HG02763 (cell line): ENCODE results near the gene RAB26.
"Not testable (repeated sequence)": the region's sequence is repeated elsewhere in the genome, so short reads cannot be mapped to it uniquely, and the experiment has no call there.

ENCODE experiments used
- ATAC-seq: cut with Tn5 transposase; IDR thresholded peaks from one replicate; pipeline ENCODE4 v1.9.1; 2021; ENCODE audit warnings: mild to moderate bottlenecking, moderate library complexity; ENCODE audit not compliant: unreplicated experiment

The RAB26 gene

GRCh38 chr16:2195322-2196161, 47.1 kb downstream of the RAB26 start:
- ATAC-seq, result no peak

- no peak for ATAC-seq
Observed at GRCh38 chr16:2196162-2196980, 47.9 kb downstream of the RAB26 start, which contains the start of gene CASKIN1. Gene CASKIN1, minus strand, starts transcription at chr16:2196605. Its CDS starts 173 bp downstream, at chr16:2196432.

DNA sequence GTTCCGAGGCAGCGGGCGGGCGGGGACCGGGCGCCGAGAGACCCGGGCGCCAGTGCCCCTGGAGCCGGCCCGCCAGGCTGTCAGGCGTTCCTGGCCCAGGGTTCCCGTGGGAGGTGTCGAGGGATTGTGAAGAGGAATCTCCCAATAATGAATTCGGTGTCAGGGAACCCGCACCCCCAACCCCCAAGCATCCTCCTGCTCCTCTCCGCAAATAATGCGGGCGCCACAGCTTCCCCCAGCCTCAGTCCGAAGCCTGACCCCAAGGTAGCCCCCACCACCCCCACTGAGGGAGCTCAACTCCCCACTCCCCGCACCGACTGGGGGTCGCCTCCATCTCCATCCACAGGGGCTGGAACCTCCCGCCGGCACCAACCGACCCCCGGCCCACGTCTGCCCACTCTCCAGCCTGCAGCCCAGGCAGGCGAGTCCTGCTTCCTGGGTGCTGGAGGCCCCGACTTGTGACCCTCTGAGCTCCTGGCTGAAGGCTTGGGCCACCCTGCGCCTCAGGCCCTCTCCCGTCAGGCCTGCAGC, 48.6 kb downstream of the RAB26 start:
- ATAC-seq, result no peak

DNA sequence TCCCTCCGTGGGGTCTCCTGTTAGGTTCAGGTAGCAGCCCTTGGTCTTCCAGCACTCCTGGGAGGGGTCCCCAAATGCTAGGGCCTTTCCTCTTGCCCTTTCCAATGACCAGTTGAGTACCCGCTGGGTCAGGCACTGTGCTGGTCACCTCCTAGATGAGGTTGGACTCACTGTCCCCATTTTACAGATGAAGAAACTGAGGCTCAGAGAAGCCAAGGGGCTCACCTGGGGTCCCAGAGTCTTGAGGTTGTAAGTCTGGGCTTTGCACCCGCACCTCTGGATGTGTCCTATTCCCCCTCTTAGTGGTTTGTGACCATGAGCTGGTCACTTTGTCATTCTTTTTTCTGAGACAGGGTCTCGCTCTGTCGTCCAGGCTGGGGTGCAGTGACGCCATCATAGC, 49.3 kb downstream of the RAB26 start:
- no peak for ATAC-seq

DNA sequence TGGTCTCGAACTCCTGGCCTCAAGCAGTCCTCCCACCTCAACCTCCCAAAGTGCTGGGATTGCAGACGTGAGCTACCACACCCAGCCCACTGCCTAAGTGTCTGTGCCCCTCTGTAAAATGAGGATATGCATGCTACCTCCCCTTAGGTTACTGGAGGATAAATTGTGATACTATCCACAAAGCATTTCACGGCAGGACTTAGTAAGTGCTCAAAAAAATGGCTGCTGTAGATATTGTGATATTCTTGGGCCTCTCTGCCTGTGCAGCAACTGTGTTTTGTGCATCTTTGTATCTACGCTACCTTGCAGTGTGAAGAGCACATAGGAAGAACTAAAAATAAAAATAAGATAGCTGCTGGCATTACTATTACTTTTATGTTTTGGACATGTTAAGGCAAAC, 49.9 kb downstream of the RAB26 start:
- no peak for ATAC-seq

DNA sequence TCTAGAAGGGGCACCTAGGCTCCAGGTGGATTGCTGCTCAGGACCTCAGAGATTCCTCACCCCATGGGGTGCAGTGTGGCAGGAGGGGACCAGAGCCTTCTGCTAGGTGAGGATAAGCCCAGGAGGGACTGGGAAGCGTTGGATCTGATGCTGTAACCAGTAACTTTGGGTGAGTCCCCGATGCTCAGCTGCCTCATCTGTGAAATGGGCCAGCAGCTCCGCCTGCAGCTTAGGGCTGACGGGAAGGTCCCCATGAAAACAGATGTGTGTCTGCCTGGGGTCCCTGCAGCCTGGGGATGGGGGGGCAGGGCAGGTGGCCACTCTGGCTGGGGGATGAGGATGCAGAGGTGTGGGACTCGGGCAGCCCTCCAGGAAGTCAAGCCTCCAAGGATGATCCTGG, 50.7 kb downstream of the RAB26 start:
- ATAC-seq, result no peak

DNA sequence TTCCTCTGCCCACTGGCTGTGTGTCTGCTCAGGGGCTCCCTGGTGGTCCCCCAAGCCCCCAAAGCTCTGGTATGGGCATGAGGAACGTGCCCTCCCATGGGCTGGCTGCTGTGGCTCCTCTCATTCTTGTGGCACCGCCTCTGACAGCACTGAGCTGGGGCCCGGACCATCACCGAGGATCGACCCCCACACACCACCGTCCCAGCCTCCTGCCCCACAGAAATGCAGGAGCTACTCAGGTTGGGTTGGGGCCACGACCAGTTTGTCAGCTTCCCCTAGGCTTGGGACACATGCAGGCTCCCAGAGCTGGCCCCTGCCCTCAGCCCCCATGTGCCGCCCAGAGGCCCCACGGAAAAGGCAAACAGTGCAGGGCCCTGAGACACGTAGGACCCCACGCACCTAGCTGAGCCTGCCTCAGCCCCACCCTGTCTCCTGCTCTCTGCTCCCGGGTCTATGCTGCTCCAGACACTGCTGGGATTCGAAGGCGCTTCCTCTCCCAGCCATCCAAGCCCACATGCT, 51.3 kb downstream of the RAB26 start:
- no peak for ATAC-seq

DNA sequence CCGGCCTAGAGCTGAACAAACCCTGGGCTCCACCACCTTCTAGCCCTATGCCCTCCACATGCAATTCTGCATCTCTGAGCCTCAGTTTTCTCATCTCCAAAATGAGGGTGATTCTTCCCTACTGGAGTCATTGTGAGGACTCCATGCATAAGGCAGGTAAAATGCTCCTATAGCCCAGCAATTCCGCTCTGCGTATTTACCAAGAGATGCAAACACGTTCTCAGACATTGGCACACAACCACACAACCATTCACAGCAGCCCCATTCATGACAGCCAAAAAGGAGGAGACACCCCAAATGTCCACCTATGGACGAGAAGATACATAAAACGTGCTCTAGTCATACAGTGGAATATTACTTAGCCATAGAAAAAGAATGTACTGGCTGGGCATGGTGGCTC, 51.9 kb downstream of the RAB26 start:
- ATAC-seq, result no peak

GRCh38 chr16:2203119-2203688, 54.8 kb downstream of the RAB26 start:
- not testable (repeated sequence) for ATAC-seq
